GM13977 (cell line): ENCODE data around the gene XRCC5.

ENCODE experiments used
- DNase-seq: peaks from one replicate; pipeline ENCODE4 v3.0.0; 2012; ENCODE audit warnings: low spot score
- CTCF ChIP-seq: IDR thresholded peaks from 2 replicates; pipeline ENCODE4 v1.5.1; 2012; ENCODE audit warnings: mild to moderate bottlenecking, control low read depth; ENCODE audit not compliant: insufficient read depth; ENCODE audit errors: extremely low read depth, missing control alignments
- in situ Hi-C: fragments of 300-500 bp; cut with MboI; formaldehyde crosslinking; loops from one replicate; pipeline ENCODE4 v1.12.0; 2022; ENCODE audit warnings: low sequenced_read_pairs, low pct_unique_long_range_greater_than_20kb, mixed read lengths, inconsistent platforms; ENCODE audit not compliant: unreplicated experiment

The XRCC5 gene

GRCh38 chr2:216147172-216148131, 38.3 kb downstream of the XRCC5 start:
- TF ChIP-seq CTCF, result no peak
- DNase-seq, result no peak
- in situ Hi-C loops, result no loop called here

GRCh38 chr2:216148983-216149382, 39.8 kb downstream of the XRCC5 start:
- no peak for DNase-seq
- in situ Hi-C loops, result no loop called here
- no peak for TF ChIP-seq CTCF

- in situ Hi-C loops, result no loop called here
- TF ChIP-seq CTCF, result no peak
- DNase-seq, result no peak
Observed at GRCh38 chr2:216149741-216150140, 40.6 kb downstream of the XRCC5 start.

- in situ Hi-C loops, result no loop called here
- no peak for DNase-seq
- TF ChIP-seq CTCF, result no peak
Observed at GRCh38 chr2:216151313-216152025, 42.3 kb downstream of the XRCC5 start.

GRCh38 chr2:216155954-216156353, 46.8 kb downstream of the XRCC5 start:
- no peak for TF ChIP-seq CTCF
- DNase-seq, result no peak
- in situ Hi-C loops, result no loop called here

GRCh38 chr2:216156822-216157221, 47.7 kb downstream of the XRCC5 start:
- in situ Hi-C loops, result no loop called here

More at GRCh38 chr2:216156822-216157221, 47.7 kb downstream of the XRCC5 start:
- DNase-seq, result no peak
- TF ChIP-seq CTCF, result no peak
